Caco-2 (cell line): ENCODE data around the gene TLR7. TPM values are rescaled to one million over a fixed set of nuclear protein-coding genes. Genes with fewer than 3 reads are reported as not detected.

Experiments
- BruUV-seq: library from RNA; stranded (reverse); fragments of 400-500 nt; replicated peaks from 2 replicates; lab custom pipeline; 2021; lab: Mats Ljungman, UMichigan
- CTCF ChIA-PET: fragments of 300-600 bp; sonication (Branson Sonifier 250); formaldehyde crosslinking; loops from one replicate; lab custom pipeline; 2022; ENCODE audit warnings: antibody characterized with exemption; lab: Charles Lee
- POLR2A ChIA-PET: fragments of 300-600 bp; sonication (Branson Sonifier 250); formaldehyde crosslinking; loops from one replicate; lab custom pipeline; 2022; ENCODE audit warnings: antibody characterized with exemption; lab: Charles Lee
- DNase-seq, 2 experiments: peaks; one replicate each; pipeline versions ENCODE4 v3.0.0 to v3.0.0-alpha.2; 2020 to 2022
- H3K27me3 ChIP-seq: replicated peaks from 2 replicates; pipeline ENCODE4 v1.6.0; 2011; ENCODE audit warnings: low read length; ENCODE audit not compliant: control insufficient read depth, insufficient read depth
- H3K36me3 ChIP-seq: 2 replicates; pipeline ENCODE4 v1.5.1; 2011; ENCODE audit warnings: low read length; ENCODE audit not compliant: control insufficient read depth, insufficient read depth
- H3K4me1 ChIP-seq: fragments of 250-450 bp; sonication (Bioruptor Pico); 2 replicates; pipeline ENCODE4 v1.5.1; 2020; ENCODE audit warnings: mild to moderate bottlenecking
- H3K4me3 ChIP-seq: 2 replicates; pipeline ENCODE4 v1.5.1; 2011; ENCODE audit warnings: low read depth, mild to moderate bottlenecking, control low read depth, low read length
- H3K9me3 ChIP-seq: fragments of 250-450 bp; sonication (Bioruptor Pico); 2 replicates; pipeline ENCODE4 v1.5.1; 2020; ENCODE audit warnings: mild to moderate bottlenecking, moderate library complexity
- H3K27ac Mint-ChIP-seq: one replicate; pipeline ENCODE4 v1.8.0; 2022; ENCODE audit warnings: mixed read lengths; ENCODE audit not compliant: unreplicated experiment
- H3K27me3 Mint-ChIP-seq: one replicate; pipeline ENCODE4 v1.8.0; 2022; ENCODE audit warnings: mixed read lengths; ENCODE audit not compliant: insufficient read depth, unreplicated experiment
- H3K36me3 Mint-ChIP-seq: one replicate; pipeline ENCODE4 v1.8.0; 2022; ENCODE audit warnings: mild to moderate bottlenecking, mixed read lengths; ENCODE audit not compliant: insufficient read depth, unreplicated experiment
- H3K4me1 Mint-ChIP-seq: one replicate; pipeline ENCODE4 v1.8.0; 2022; ENCODE audit warnings: low read depth, mixed read lengths; ENCODE audit not compliant: unreplicated experiment
- H3K4me3 Mint-ChIP-seq: one replicate; pipeline ENCODE4 v1.8.0; 2022; ENCODE audit warnings: mild to moderate bottlenecking, moderate library complexity, mixed read lengths; ENCODE audit not compliant: unreplicated experiment
- H3K9me3 Mint-ChIP-seq: one replicate; pipeline ENCODE4 v1.8.0; 2022; ENCODE audit warnings: mixed read lengths; ENCODE audit not compliant: unreplicated experiment
- CTCF ChIP-seq, 2 experiments: fragments of 200-600 bp in 1 of 2; IDR thresholded peaks; 1 replicate in 1 of 2; 2 replicates in 1 of 2; pipeline versions ENCODE4 v1.5.1 to v1.8.0; 2011 to 2022; ENCODE audit warnings: antibody characterized with exemption in 1 of 2, control low read depth in 1 of 2, inconsistent platforms in 1 of 2, low read depth in 1 of 2, low read length in 1 of 2, mild to moderate bottlenecking in 1 of 2, moderate library complexity in 1 of 2; ENCODE audit not compliant: insufficient read depth in 1 of 2, severe bottlenecking in 1 of 2, unreplicated experiment in 1 of 2
- intact Hi-C: fragments of 100-400 bp; cut with micrococcal nuclease; formaldehyde crosslinking; loops from one replicate; pipeline ENCODE4 v1.10.0; 2022; ENCODE audit not compliant: unreplicated experiment
- total RNA-seq: library from RNA; stranded (reverse); gene quantifications from 2 replicates; pipeline ENCODE4 v1.2.3, GENCODE V29; 2022

TLR7 gene
- total RNA-seq, 1 experiment from 2014 or later, result 0.45 TPM

GRCh38 chrX:12885508-12885907 is 18.6 kb downstream of the TLR7 start:
- CTCF ChIA-PET, result no interaction called here
- Histone ChIP-seq H3K9me3 (no peaks in the 10 kb centered on the region), H3K36me3 (no peaks in the 10 kb centered on the region), H3K4me3 (no peak overlapping the region), H3K27me3 (no peaks in the 10 kb centered on the region), H3K4me1 (no peaks in the 10 kb centered on the region)
- H3K27ac Mint-ChIP-seq, result no peak overlapping the region
- H3K9me3 Mint-ChIP-seq, result no peaks in the 10 kb centered on the region
- DNase-seq, result no peak
- TF ChIP-seq CTCF (IDR thresholded peaks at IDR 0.05; ENCODE audit: insufficient read depth in 1 of 2, low read depth in 1 of 2, low read length in 1 of 2, severe bottlenecking in 1 of 2, unreplicated experiment in 1 of 2), result no peak
- POLR2A ChIA-PET, result no interaction called here
- H3K4me1 Mint-ChIP-seq, result no peaks in the 10 kb centered on the region
- H3K4me3 Mint-ChIP-seq, result no peak overlapping the region
- no peaks in the 10 kb centered on the region for H3K27me3 Mint-ChIP-seq
- BruUV-seq, result no TSS peak
- intact Hi-C loops, result no loop called here
- no peaks in the 10 kb centered on the region for H3K36me3 Mint-ChIP-seq

- Mint-ChIP-seq H3K36me3 (no peaks in the 10 kb centered on the region), H3K27ac (no peak overlapping the region), H3K9me3 (no peaks in the 10 kb centered on the region), H3K27me3 (no peaks in the 10 kb centered on the region), H3K4me1 (no peaks in the 10 kb centered on the region), H3K4me3 (no peak overlapping the region)
- intact Hi-C loops, result no loop called here
- ChIA-PET POLR2A (no interaction called here), CTCF (no interaction called here)
- H3K36me3 ChIP-seq, result no peaks in the 10 kb centered on the region
- H3K4me1 ChIP-seq, result no peaks in the 10 kb centered on the region
- no peak overlapping the region for H3K4me3 ChIP-seq
- TF ChIP-seq CTCF (IDR thresholded peaks at IDR 0.05; ENCODE audit: insufficient read depth in 1 of 2, low read depth in 1 of 2, low read length in 1 of 2, severe bottlenecking in 1 of 2, unreplicated experiment in 1 of 2), result no peak
- no peaks in the 10 kb centered on the region for H3K27me3 ChIP-seq
- DNase-seq, result no peak
- no TSS peak for BruUV-seq
- no peaks in the 10 kb centered on the region for H3K9me3 ChIP-seq
Observed at GRCh38 chrX:12886545-12886944, 19.7 kb downstream of the TLR7 start.

DNA sequence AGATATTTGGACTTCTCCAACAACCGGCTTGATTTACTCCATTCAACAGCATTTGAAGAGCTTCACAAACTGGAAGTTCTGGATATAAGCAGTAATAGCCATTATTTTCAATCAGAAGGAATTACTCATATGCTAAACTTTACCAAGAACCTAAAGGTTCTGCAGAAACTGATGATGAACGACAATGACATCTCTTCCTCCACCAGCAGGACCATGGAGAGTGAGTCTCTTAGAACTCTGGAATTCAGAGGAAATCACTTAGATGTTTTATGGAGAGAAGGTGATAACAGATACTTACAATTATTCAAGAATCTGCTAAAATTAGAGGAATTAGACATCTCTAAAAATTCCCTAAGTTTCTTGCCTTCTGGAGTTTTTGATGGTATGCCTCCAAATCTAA is 20.3 kb downstream of the TLR7 start:
- TF ChIP-seq CTCF (IDR thresholded peaks at IDR 0.05; ENCODE audit: insufficient read depth in 1 of 2, low read depth in 1 of 2, low read length in 1 of 2, severe bottlenecking in 1 of 2, unreplicated experiment in 1 of 2), result no peak
- intact Hi-C loops, result no loop called here
- POLR2A ChIA-PET, result no interaction called here
- Mint-ChIP-seq H3K27me3 (no peaks in the 10 kb centered on the region), H3K4me3 (no peak overlapping the region), H3K27ac (no peak overlapping the region), H3K9me3 (no peaks in the 10 kb centered on the region), H3K4me1 (no peaks in the 10 kb centered on the region), H3K36me3 (no peaks in the 10 kb centered on the region)
- no TSS peak for BruUV-seq
- H3K4me3 ChIP-seq, result no peak overlapping the region
- no peaks in the 10 kb centered on the region for H3K27me3 ChIP-seq
- no peak for DNase-seq
- H3K4me1 ChIP-seq, result no peaks in the 10 kb centered on the region
- no peaks in the 10 kb centered on the region for H3K36me3 ChIP-seq
- no peaks in the 10 kb centered on the region for H3K9me3 ChIP-seq
- CTCF ChIA-PET, result no interaction called here
